ENCODE results near the gene TTC39C.
"Not testable (repeated sequence)": the region's sequence is repeated elsewhere in the genome, so short reads cannot be mapped to it uniquely, and the experiment has no call there.

The TTC39C gene

GRCh38 chr18:24018299-24018886, 3.8 kb downstream of the TTC39C start:
- DNase-seq: no peak

GRCh38 chr18:24019641-24020331, 5.2 kb downstream of the TTC39C start:
- no peak for DNase-seq

- DNase-seq: no peak
Measured at GRCh38 chr18:24021505-24021904, 7.0 kb downstream of the TTC39C start.

GRCh38 chr18:24022161-24022560, 7.6 kb downstream of the TTC39C start:
- no peak for DNase-seq

- DNase-seq: no peak
Measured at GRCh38 chr18:24023185-24023814, 8.7 kb downstream of the TTC39C start.

GRCh38 chr18:24024425-24024824, 9.9 kb downstream of the TTC39C start:
- DNase-seq: no peak

GRCh38 chr18:24026457-24026856, 11.9 kb downstream of the TTC39C start:
- DNase-seq: no peak

- DNase-seq: no peak
Measured at GRCh38 chr18:24027156-24027827, 12.7 kb downstream of the TTC39C start.

GRCh38 chr18:24028946-24029345, 14.4 kb downstream of the TTC39C start:
- not testable (repeated sequence) for DNase-seq

- peak; percentile 82 for DNase-seq
Measured at GRCh38 chr18:24031318-24031717, 16.8 kb downstream of the TTC39C start.

GRCh38 chr18:24031916-24032315, 17.4 kb downstream of the TTC39C start:
- no peak for DNase-seq

- no peak for DNase-seq
Measured at GRCh38 chr18:24033641-24034412, 19.3 kb downstream of the TTC39C start.

GRCh38 chr18:24035316-24035715, 20.8 kb downstream of the TTC39C start:
- no peak for DNase-seq

GRCh38 chr18:24039671-24040070, 25.1 kb downstream of the TTC39C start:
- DNase-seq: no peak

GRCh38 chr18:24041691-24042090, 27.1 kb downstream of the TTC39C start:
- no peak for DNase-seq

GRCh38 chr18:24043403-24043802, 28.8 kb downstream of the TTC39C start:
- no peak for DNase-seq

GRCh38 chr18:24048261-24048660, 33.7 kb downstream of the TTC39C start:
- DNase-seq: no peak

- no peak for DNase-seq
Measured at GRCh38 chr18:24049142-24049541, 34.6 kb downstream of the TTC39C start.

- DNase-seq: no peak
Measured at GRCh38 chr18:24051031-24051947, 36.7 kb downstream of the TTC39C start.

GRCh38 chr18:24052053-24052452, 37.5 kb downstream of the TTC39C start:
- no peak for DNase-seq

GRCh38 chr18:24053211-24053610, 38.7 kb downstream of the TTC39C start:
- no peak for DNase-seq

GRCh38 chr18:24054130-24054529, 39.6 kb downstream of the TTC39C start:
- no peak for DNase-seq

Measured in NCI-H2029 (cell line).